ENCODE measurements around the gene SP100.

Gene SP100

GRCh38 chr2:230569298-230569697 lies 153.3 kb downstream of the SP100 start:
- no peak for TF ChIP-seq YY1 (IDR thresholded peaks at IDR 0.05; ENCODE audit: low read depth)
- no peak for TF ChIP-seq TAF1 (IDR thresholded peaks at IDR 0.05; ENCODE audit: low read depth)
- no peak for TF ChIP-seq FOXM1 (IDR thresholded peaks at IDR 0.05; ENCODE audit: borderline replicate concordance, low read depth)
- no peak for TF ChIP-seq CEBPB (IDR thresholded peaks at IDR 0.05)
- no peak for TF ChIP-seq CREB1 (IDR thresholded peaks at IDR 0.05; ENCODE audit: low read depth)
- TF ChIP-seq, protein P1, sequence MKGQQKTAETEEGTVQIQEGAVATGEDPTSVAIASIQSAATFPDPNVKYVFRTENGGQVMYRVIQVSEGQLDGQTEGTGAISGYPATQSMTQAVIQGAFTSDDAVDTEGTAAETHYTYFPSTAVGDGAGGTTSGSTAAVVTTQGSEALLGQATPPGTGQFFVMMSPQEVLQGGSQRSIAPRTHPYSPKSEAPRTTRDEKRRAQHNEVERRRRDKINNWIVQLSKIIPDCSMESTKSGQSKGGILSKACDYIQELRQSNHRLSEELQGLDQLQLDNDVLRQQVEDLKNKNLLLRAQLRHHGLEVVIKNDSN (IDR thresholded peaks at IDR 0.05) = no peak
- TF ChIP-seq REST (IDR thresholded peaks at IDR 0.05; ENCODE audit: low read depth) = no peak
- TF ChIP-seq TEAD4 (IDR thresholded peaks at IDR 0.05) = no peak
- TF ChIP-seq MAX (IDR thresholded peaks at IDR 0.05) = no peak
- no peak for TF ChIP-seq ZBTB7A (IDR thresholded peaks at IDR 0.05; ENCODE audit: low read depth)
- TF ChIP-seq RAD21 (IDR thresholded peaks at IDR 0.05; ENCODE audit: low read depth) = no peak
- TF ChIP-seq NFIC (IDR thresholded peaks at IDR 0.05) = no peak
- no peak for TF ChIP-seq TCF12 (IDR thresholded peaks at IDR 0.05; ENCODE audit: low read depth)
- TF ChIP-seq EGR1 (IDR thresholded peaks at IDR 0.05) = no peak
- no peak for TF ChIP-seq EP300 (IDR thresholded peaks at IDR 0.05; ENCODE audit: borderline replicate concordance)

- TF ChIP-seq REST (IDR thresholded peaks at IDR 0.05; ENCODE audit: low read depth) = no peak
- no peak for TF ChIP-seq TEAD4 (IDR thresholded peaks at IDR 0.05)
- no peak for TF ChIP-seq YY1 (IDR thresholded peaks at IDR 0.05; ENCODE audit: low read depth)
- TF ChIP-seq MAX (IDR thresholded peaks at IDR 0.05) = no peak
- TF ChIP-seq, protein P1 (IDR thresholded peaks at IDR 0.05) = no peak
- TF ChIP-seq TCF12 (IDR thresholded peaks at IDR 0.05; ENCODE audit: low read depth) = no peak
- no peak for TF ChIP-seq ZBTB7A (IDR thresholded peaks at IDR 0.05; ENCODE audit: low read depth)
- TF ChIP-seq EP300 (IDR thresholded peaks at IDR 0.05; ENCODE audit: borderline replicate concordance) = no peak
- TF ChIP-seq CREB1 (IDR thresholded peaks at IDR 0.05; ENCODE audit: low read depth) = no peak
- TF ChIP-seq FOXM1 (IDR thresholded peaks at IDR 0.05; ENCODE audit: borderline replicate concordance, low read depth) = no peak
- TF ChIP-seq RAD21 (IDR thresholded peaks at IDR 0.05; ENCODE audit: low read depth) = no peak
- no peak for TF ChIP-seq EGR1 (IDR thresholded peaks at IDR 0.05)
- no peak for TF ChIP-seq TAF1 (IDR thresholded peaks at IDR 0.05; ENCODE audit: low read depth)
- no peak for TF ChIP-seq NFIC (IDR thresholded peaks at IDR 0.05)
- TF ChIP-seq CEBPB (IDR thresholded peaks at IDR 0.05) = no peak
Observed at GRCh38 chr2:230570987-230571386, 155.0 kb downstream of the SP100 start.

DNA sequence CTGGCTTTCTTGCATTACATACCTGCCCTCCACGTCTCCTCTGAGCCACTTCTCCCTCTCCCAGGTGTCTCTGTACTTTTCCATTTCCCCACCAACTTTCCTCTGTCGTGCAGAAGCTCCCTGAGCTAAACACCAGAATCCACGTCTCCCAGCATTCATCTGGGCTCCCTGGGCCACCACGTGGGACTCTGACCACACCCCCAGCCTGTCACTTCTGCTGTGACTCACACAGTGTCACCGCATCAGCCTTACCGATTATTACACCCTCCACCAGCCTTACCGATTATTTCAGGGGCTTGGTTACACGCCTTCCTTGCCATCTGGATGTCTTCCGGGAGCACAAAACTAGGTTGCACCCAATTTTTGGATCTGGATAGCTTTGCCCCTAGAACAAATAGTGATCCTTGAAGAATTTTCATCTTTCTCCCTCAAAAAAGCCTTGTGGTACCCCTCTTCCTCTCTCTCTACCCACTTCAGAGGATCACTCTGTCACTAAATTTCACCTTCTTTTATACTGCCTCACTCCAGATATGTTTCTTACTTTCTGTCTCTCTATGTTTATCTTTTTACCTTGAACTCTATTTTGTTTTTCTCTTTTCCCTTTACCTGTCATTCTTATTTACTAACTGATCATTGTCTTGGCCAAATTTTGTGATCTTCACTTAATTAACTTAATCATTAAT lies 159.8 kb downstream of the SP100 start:
- TF ChIP-seq EP300 (IDR thresholded peaks at IDR 0.05; ENCODE audit: borderline replicate concordance) = no peak
- TF ChIP-seq, protein P1 (IDR thresholded peaks at IDR 0.05) = peak; percentile 56; the same call in 1 of the 2 replicates

DNA sequence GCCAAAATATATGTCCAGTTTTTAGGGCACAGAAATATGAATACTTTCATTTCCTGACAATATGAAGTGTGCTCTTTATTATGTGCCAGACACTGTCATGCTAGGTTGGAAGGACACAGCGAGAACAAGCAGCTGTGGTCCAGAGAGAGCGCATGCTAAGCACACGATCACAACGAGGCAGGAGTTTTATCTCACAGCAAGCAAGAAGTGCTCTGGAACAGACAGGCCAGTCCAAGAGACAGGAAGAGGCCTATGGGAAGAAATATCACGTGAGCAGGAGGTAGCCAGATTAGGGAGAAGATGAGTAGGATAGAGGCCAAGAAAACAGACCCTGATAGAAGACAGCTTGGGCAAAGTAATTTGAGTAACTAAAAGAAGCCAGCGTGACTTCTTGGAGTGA lies 161.1 kb downstream of the SP100 start:
- TF ChIP-seq TCF12 (IDR thresholded peaks at IDR 0.05; ENCODE audit: low read depth) = no peak
- TF ChIP-seq CEBPB (IDR thresholded peaks at IDR 0.05) = no peak
- no peak for TF ChIP-seq YY1 (IDR thresholded peaks at IDR 0.05; ENCODE audit: low read depth)
- no peak for TF ChIP-seq MAX (IDR thresholded peaks at IDR 0.05)
- no peak for TF ChIP-seq ZBTB7A (IDR thresholded peaks at IDR 0.05; ENCODE audit: low read depth)

- TF ChIP-seq CREB1 (IDR thresholded peaks at IDR 0.05; ENCODE audit: low read depth) = no peak
- no peak for TF ChIP-seq NFIC (IDR thresholded peaks at IDR 0.05)
- TF ChIP-seq, protein P1 (IDR thresholded peaks at IDR 0.05) = no peak
- no peak for TF ChIP-seq MAX (IDR thresholded peaks at IDR 0.05)
- no peak for TF ChIP-seq EGR1 (IDR thresholded peaks at IDR 0.05)
- no peak for TF ChIP-seq REST (IDR thresholded peaks at IDR 0.05; ENCODE audit: low read depth)
- TF ChIP-seq TEAD4 (IDR thresholded peaks at IDR 0.05) = no peak
- TF ChIP-seq YY1 (IDR thresholded peaks at IDR 0.05; ENCODE audit: low read depth) = no peak
- no peak for TF ChIP-seq TAF1 (IDR thresholded peaks at IDR 0.05; ENCODE audit: low read depth)
- no peak for TF ChIP-seq CEBPB (IDR thresholded peaks at IDR 0.05)
- no peak for TF ChIP-seq RAD21 (IDR thresholded peaks at IDR 0.05; ENCODE audit: low read depth)
- TF ChIP-seq EP300 (IDR thresholded peaks at IDR 0.05; ENCODE audit: borderline replicate concordance) = no peak
- TF ChIP-seq ZBTB7A (IDR thresholded peaks at IDR 0.05; ENCODE audit: low read depth) = no peak
- TF ChIP-seq TCF12 (IDR thresholded peaks at IDR 0.05; ENCODE audit: low read depth) = no peak
- TF ChIP-seq FOXM1 (IDR thresholded peaks at IDR 0.05; ENCODE audit: borderline replicate concordance, low read depth) = no peak
Observed at GRCh38 chr2:230578106-230578505, 162.1 kb downstream of the SP100 start.

All from Ishikawa (cell line).